ENCODE results near the gene CACNA1H. TPM values are rescaled to one million over a fixed set of nuclear protein-coding genes. Genes with fewer than 3 reads are reported as not detected.
A peak's percentile ranks its signal among the peaks of the same experiment; 100 is the strongest.
"Not testable (repeated sequence)": the region's sequence is repeated elsewhere in the genome, so short reads cannot be mapped to it uniquely, and the experiment has no call there.

The CACNA1H gene
- total and polyA plus RNA-seq, 9 of the 15 experiments (the other 6 are each of a cell fraction or from before 2014, with no cell fraction given) = 0.10 to 0.18 TPM; not detected in 7

GRCh38 chr16:1243363-1243762 lies 90.5 kb downstream of the CACNA1H start:
- H3K9me1 ChIP-seq (ENCODE audit: control insufficient read depth, insufficient read depth, low read length); H4K20me1 ChIP-seq (replicated peaks; ENCODE audit: control insufficient read depth, insufficient read depth, low read length); H3K36me3 ChIP-seq (ENCODE audit: control insufficient read depth, insufficient read depth, low read length); DNase-seq (ENCODE audit: extremely low read depth in 1 of 4, low spot score in 3 of 4); H3K27ac ChIP-seq (ENCODE audit: extremely low read depth, low read depth, low read length); ATAC-seq; H3K79me2 ChIP-seq (ENCODE audit: control insufficient read depth, insufficient read depth, low read length); H3K9ac ChIP-seq (ENCODE audit: insufficient read depth in 1 of 2, low read depth in 2 of 2, low read length in 2 of 2); H3K4me2 ChIP-seq (ENCODE audit: insufficient read depth, low read length); FAIRE-seq; intact Hi-C loops (cut with micrococcal nuclease); POLR2A ChIA-PET; BruUV-seq (replicated peaks); in situ Hi-C loops (cut with MboI); H2AFZ ChIP-seq (ENCODE audit: low read depth, low read length); H3K9me3 ChIP-seq (replicated peaks; ENCODE audit: control insufficient read depth, insufficient read depth, low read depth, low read length); CTCF ChIA-PET (ENCODE audit: low intra/inter-chr PET ratio); H3K4me3 ChIP-seq: not testable (repeated sequence)
- TF ChIP-seq USF1 (CRISPR knock-in tag; IDR thresholded peaks at IDR 0.05) (peak; percentile 59), USF2 (CRISPR knock-in tag; IDR thresholded peaks at IDR 0.05) (0 out of 2 replicates have a peak, but pooled peaks have one; percentile 29)
- peaks cover 7 to 29% of the 10 kb centered on the region in 2 experiments; a peak in 3 of 5 replicates for H3K27me3 ChIP-seq (ENCODE audit: control insufficient read depth in 2 of 2, insufficient read depth in 2 of 2, low read length in 2 of 2)
- H3K4me1 ChIP-seq (replicated peaks in 1 of 2; ENCODE audit: control insufficient read depth in 2 of 2, insufficient read depth in 2 of 2, low read length in 2 of 2) = peaks cover 0 to 22% of the 10 kb centered on the region in 2 experiments; a peak in 2 of 5 replicates
- 0% methylated on average over 6 of the region's 11 CpGs for WGBS (ENCODE audit: insufficient coverage, low coverage, missing lambda C conversion rate)

GRCh38 chr16:1243907-1244850 lies 91.3 kb downstream of the CACNA1H start:
- H3K9ac ChIP-seq (ENCODE audit: insufficient read depth in 1 of 2, low read depth in 2 of 2, low read length in 2 of 2); intact Hi-C loops (cut with micrococcal nuclease); H3K9me1 ChIP-seq (ENCODE audit: control insufficient read depth, insufficient read depth, low read length); FAIRE-seq; ATAC-seq; CTCF ChIA-PET (ENCODE audit: low intra/inter-chr PET ratio); H3K4me3 ChIP-seq; H2AFZ ChIP-seq (ENCODE audit: low read depth, low read length); H3K4me2 ChIP-seq (ENCODE audit: insufficient read depth, low read length); H3K27ac ChIP-seq (ENCODE audit: extremely low read depth, low read depth, low read length); H3K36me3 ChIP-seq (ENCODE audit: control insufficient read depth, insufficient read depth, low read length); DNase-seq (ENCODE audit: extremely low read depth in 1 of 4, low spot score in 3 of 4); H4K20me1 ChIP-seq (replicated peaks; ENCODE audit: control insufficient read depth, insufficient read depth, low read length); in situ Hi-C loops (cut with MboI); BruUV-seq (replicated peaks); H3K9me3 ChIP-seq (replicated peaks; ENCODE audit: control insufficient read depth, insufficient read depth, low read depth, low read length); H3K79me2 ChIP-seq (ENCODE audit: control insufficient read depth, insufficient read depth, low read length): not testable (repeated sequence)
- POLR2A ChIA-PET = interaction anchor here (1.0 kb wide), 1 partner anchor 21 kb away, joined by 5 read pairs; no protein-coding TSS in a partner anchor
- 6% methylated on average over 14 of the region's 32 CpGs for WGBS (ENCODE audit: insufficient coverage, low coverage, missing lambda C conversion rate)
- Histone ChIP-seq H3K27me3 (ENCODE audit: control insufficient read depth in 2 of 2, insufficient read depth in 2 of 2, low read length in 2 of 2) (peaks cover 7 to 29% of the 10 kb centered on the region in 2 experiments; a peak in 3 of 5 replicates), H3K4me1 (replicated peaks in 1 of 2; ENCODE audit: control insufficient read depth in 2 of 2, insufficient read depth in 2 of 2, low read length in 2 of 2) (peaks cover 0 to 19% of the 10 kb centered on the region in 2 experiments; a peak in 2 of 5 replicates)

Measured in K562 (cell line).